Kasumi-1 (cell line): ENCODE results near the gene TCF19.

Experiments used
- DNase-seq, 2 experiments: peaks; one replicate each; lab custom pipeline; 2025; lab: John Stamatoyannopoulos, UW

The TCF19 gene

GRCh38 chr6:31128093-31128676 lies 30.2 kb upstream of the TCF19 start:
- DNase-seq: peak; percentile 31 to 35

- no peak for DNase-seq
Measured at GRCh38 chr6:31129130-31129529, 29.3 kb upstream of the TCF19 start.

- DNase-seq: no peak
Measured at GRCh38 chr6:31130751-31131150, 27.6 kb upstream of the TCF19 start.

GRCh38 chr6:31131595-31131994 lies 26.8 kb upstream of the TCF19 start:
- DNase-seq: no peak

- DNase-seq: no peak
Measured at GRCh38 chr6:31132806-31133205, 25.6 kb upstream of the TCF19 start.

GRCh38 chr6:31135710-31136109 lies 22.7 kb upstream of the TCF19 start:
- DNase-seq: no peak

- no peak for DNase-seq
Measured at GRCh38 chr6:31138982-31139381, 19.4 kb upstream of the TCF19 start, which contains the start of gene PSORS1C2. Gene PSORS1C2 (minus strand): TSS chr6:31139066. CDS start chr6:31139026, 40 bp downstream.

- no peak for DNase-seq
Measured at GRCh38 chr6:31139599-31139998, 18.8 kb upstream of the TCF19 start.

- no peak for DNase-seq
Measured at GRCh38 chr6:31140643-31141042, 17.7 kb upstream of the TCF19 start.

- DNase-seq: no peak
Measured at GRCh38 chr6:31142361-31142761, 16.0 kb upstream of the TCF19 start.

GRCh38 chr6:31143148-31143547 lies 15.2 kb upstream of the TCF19 start:
- no peak for DNase-seq

GRCh38 chr6:31144296-31144969 lies 14.0 kb upstream of the TCF19 start:
- DNase-seq: no peak

- no peak for DNase-seq
Measured at GRCh38 chr6:31144970-31145340, 13.4 kb upstream of the TCF19 start.

GRCh38 chr6:31145386-31145785 lies 13.0 kb upstream of the TCF19 start:
- DNase-seq: no peak

GRCh38 chr6:31149827-31150447 lies 8.5 kb upstream of the TCF19 start:
- DNase-seq: no peak

GRCh38 chr6:31152781-31153180 lies 5.6 kb upstream of the TCF19 start:
- DNase-seq: no peak

- DNase-seq: no peak
Measured at GRCh38 chr6:31154436-31154835, 4.0 kb upstream of the TCF19 start.

GRCh38 chr6:31156641-31157040 lies 1.7 kb upstream of the TCF19 start:
- DNase-seq: no peak

GRCh38 chr6:31157513-31158139 lies 763 bp upstream of the TCF19 start, which contains the start of gene CCHCR1:
Gene CCHCR1 (minus strand): TSS chr6:31157802. CDS start chr6:31157600, 202 bp downstream.
- DNase-seq: no peak

- peak; percentile 35 to 52 for DNase-seq
Measured at GRCh38 chr6:31158863-31159855, 770 bp downstream of the TCF19 start.
